Progenitor cell of endocrine pancreas (in vitro differentiated cells): ENCODE measurements around the gene EPS8L3. TPM values are rescaled to one million over a fixed set of nuclear protein-coding genes. Genes with fewer than 3 reads are reported as not detected.

ENCODE experiments used
- DNase-seq: peaks from one replicate; pipeline ENCODE4 v3.0.0; 2021; ENCODE audit warnings: low spot score; ENCODE audit not compliant: unreplicated experiment
- H3K27ac Mint-ChIP-seq: 2 replicates; pipeline ENCODE4 v1.8.0; 2021; ENCODE audit warnings: mild to moderate bottlenecking, moderate library complexity, mixed read lengths
- H3K27me3 Mint-ChIP-seq: 2 replicates; pipeline ENCODE4 v1.8.0; 2021; ENCODE audit warnings: mixed read lengths
- H3K36me3 Mint-ChIP-seq: 2 replicates; pipeline ENCODE4 v1.8.0; 2022; ENCODE audit warnings: mixed read lengths; ENCODE audit not compliant: insufficient read depth
- H3K4me1 Mint-ChIP-seq: 2 replicates; pipeline ENCODE4 v1.8.0; 2021; ENCODE audit warnings: low read depth, mixed read lengths
- H3K4me3 Mint-ChIP-seq: 2 replicates; pipeline ENCODE4 v1.8.0; 2021; ENCODE audit warnings: low read depth, mild to moderate bottlenecking, moderate library complexity, mixed read lengths
- H3K9me3 Mint-ChIP-seq: 2 replicates; pipeline ENCODE4 v1.8.0; 2021; ENCODE audit warnings: low read depth, mixed read lengths
- CTCF ChIP-seq: fragments of 200-600 bp; sonication (generic); IDR thresholded peaks from one replicate; pipeline ENCODE4 v1.5.0; 2021; ENCODE audit warnings: antibody characterized with exemption, mild to moderate bottlenecking; ENCODE audit not compliant: unreplicated experiment
- total RNA-seq: library from RNA; stranded (reverse); gene quantifications from 2 replicates; pipeline ENCODE4 v1.2.1, GENCODE V29; 2021

Gene EPS8L3
- total RNA-seq, 1 donor from 2014 or later, result 9.5 TPM

DNA sequence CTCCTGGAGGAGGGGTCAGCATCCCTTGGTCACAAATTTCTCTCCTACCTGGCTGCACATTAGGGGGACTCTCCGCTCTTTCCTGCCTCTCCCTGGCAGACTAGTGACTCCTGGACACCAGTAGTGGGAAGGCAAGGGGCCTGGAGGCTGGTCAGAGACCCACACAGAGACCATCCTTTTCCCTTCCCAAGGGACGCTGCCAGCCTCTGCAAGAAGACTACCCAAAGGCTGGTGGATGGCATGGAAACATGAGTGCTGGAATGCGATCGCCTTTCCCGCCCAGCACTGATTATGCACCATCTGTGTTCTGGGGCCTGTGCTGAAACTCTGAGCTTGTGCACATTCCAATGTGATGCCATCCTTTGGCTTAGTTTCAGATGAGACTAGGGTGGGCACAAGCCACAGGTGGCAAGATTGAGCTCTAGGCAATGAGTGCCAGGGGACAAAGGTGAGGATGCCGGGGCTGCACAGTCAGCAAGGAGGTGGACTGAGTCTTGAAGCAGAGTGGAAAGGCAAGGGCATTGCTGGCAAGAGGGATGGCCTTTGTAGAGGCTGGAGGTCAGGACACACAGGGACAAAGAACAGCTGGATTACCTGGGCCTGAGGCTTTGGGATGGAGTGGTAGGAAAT is 12.6 kb upstream of the EPS8L3 start:
- no peaks in the 10 kb centered on the region for H3K27me3 Mint-ChIP-seq
- no peaks in the 10 kb centered on the region for H3K4me1 Mint-ChIP-seq
- H3K27ac Mint-ChIP-seq, result no peak overlapping the region
- H3K36me3 Mint-ChIP-seq, result peaks cover 2% of the 10 kb centered on the region
- H3K9me3 Mint-ChIP-seq, result peaks cover 4% of the 10 kb centered on the region
- DNase-seq, result no peak
- no peak for TF ChIP-seq CTCF
- H3K4me3 Mint-ChIP-seq, result no peak overlapping the region

GRCh38 chr1:109775398-109775797 is 11.7 kb upstream of the EPS8L3 start:
- Mint-ChIP-seq H3K27me3 (no peaks in the 10 kb centered on the region), H3K27ac (no peak overlapping the region), H3K4me1 (no peaks in the 10 kb centered on the region), H3K9me3 (peaks cover under 1% of the 10 kb centered on the region), H3K4me3 (no peak overlapping the region), H3K36me3 (no peaks in the 10 kb centered on the region)
- no peak for TF ChIP-seq CTCF
- no peak for DNase-seq

GRCh38 chr1:109773900-109774485 is 10.3 kb upstream of the EPS8L3 start:
- H3K36me3 Mint-ChIP-seq, result no peaks in the 10 kb centered on the region
- no peak overlapping the region for H3K27ac Mint-ChIP-seq
- peaks cover 8% of the 10 kb centered on the region for H3K27me3 Mint-ChIP-seq
- H3K4me3 Mint-ChIP-seq, result no peak overlapping the region
- H3K9me3 Mint-ChIP-seq, result no peaks in the 10 kb centered on the region
- no peak for TF ChIP-seq CTCF
- no peak for DNase-seq
- H3K4me1 Mint-ChIP-seq, result no peaks in the 10 kb centered on the region

DNA sequence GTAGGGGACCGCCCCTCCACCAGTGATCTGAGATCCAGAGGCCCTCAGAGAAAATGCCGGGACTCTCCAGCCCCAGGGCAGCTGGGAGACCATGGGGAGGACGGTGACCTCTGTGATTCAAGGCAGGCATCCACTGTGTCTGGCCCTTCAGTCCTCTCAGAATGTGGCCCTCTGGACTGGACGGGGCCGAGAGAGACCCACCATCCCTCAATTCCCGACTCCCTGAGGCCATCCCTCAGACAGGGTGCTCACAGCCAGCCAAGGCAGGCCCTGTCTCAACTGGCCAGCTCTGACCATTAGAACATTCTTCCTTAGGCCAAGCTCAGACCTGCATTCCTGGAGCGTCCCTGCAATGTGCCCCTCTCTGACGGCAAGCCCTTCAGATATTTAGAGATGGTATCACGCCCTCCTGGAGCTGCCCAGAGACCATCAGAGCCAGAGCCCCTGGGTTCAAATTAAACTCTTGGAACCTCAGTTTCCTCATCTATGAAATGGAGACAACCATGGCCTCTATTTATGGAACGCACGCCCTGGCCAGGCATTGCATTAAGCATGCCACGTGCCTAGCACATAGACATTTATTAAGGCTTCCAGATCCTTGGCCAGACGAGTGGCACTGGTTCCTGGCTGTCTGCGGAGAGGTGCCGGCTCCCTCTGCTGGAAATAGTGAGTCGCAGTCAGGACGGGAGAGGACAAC is 9.6 kb upstream of the EPS8L3 start:
- no peak overlapping the region for H3K27ac Mint-ChIP-seq

More for the DNA sequence above, 9.6 kb upstream of the EPS8L3 start:
- Mint-ChIP-seq H3K9me3 (no peaks in the 10 kb centered on the region), H3K27me3 (peaks cover 8% of the 10 kb centered on the region), H3K4me3 (no peak overlapping the region), H3K4me1 (no peaks in the 10 kb centered on the region), H3K36me3 (no peaks in the 10 kb centered on the region)
- TF ChIP-seq CTCF, result peak; percentile 87
- DNase-seq, result peak; percentile 63
